GM21529 (cell line): ENCODE results near the gene NKD1.
"Not testable (repeated sequence)": the region's sequence is repeated elsewhere in the genome, so short reads cannot be mapped to it uniquely, and the experiment has no call there.

Experiments used
- ATAC-seq: cut with Tn5 transposase; IDR thresholded peaks from one replicate; pipeline ENCODE4 v1.9.1; 2021; ENCODE audit not compliant: unreplicated experiment

The NKD1 gene

GRCh38 chr16:50548125-50548908, at the start of gene NKD1:
Gene NKD1, plus strand, starts transcription at chr16:50548396. Its CDS starts 158 bp downstream, at chr16:50548554.
- ATAC-seq = peak; percentile 87

GRCh38 chr16:50498431-50499155, 49.6 kb upstream of the NKD1 start:
- no peak for ATAC-seq

- no peak for ATAC-seq
Observed at GRCh38 chr16:50499254-50499653, 48.9 kb upstream of the NKD1 start.

GRCh38 chr16:50500171-50500874, 47.9 kb upstream of the NKD1 start:
- no peak for ATAC-seq

GRCh38 chr16:50501251-50501650, 46.9 kb upstream of the NKD1 start:
- no peak for ATAC-seq

GRCh38 chr16:50501986-50502615, 46.1 kb upstream of the NKD1 start:
- ATAC-seq = no peak

- no peak for ATAC-seq
Observed at GRCh38 chr16:50502616-50503011, 45.6 kb upstream of the NKD1 start.

- not testable (repeated sequence) for ATAC-seq
Observed at GRCh38 chr16:50503868-50504531, 44.2 kb upstream of the NKD1 start.

GRCh38 chr16:50505115-50505514, 43.1 kb upstream of the NKD1 start:
- ATAC-seq = no peak

GRCh38 chr16:50505714-50506542, 42.3 kb upstream of the NKD1 start:
- ATAC-seq = no peak

GRCh38 chr16:50506543-50506937, 41.7 kb upstream of the NKD1 start:
- ATAC-seq = no peak

- no peak for ATAC-seq
Observed at GRCh38 chr16:50507397-50507796, 40.8 kb upstream of the NKD1 start.

GRCh38 chr16:50509521-50510341, 38.5 kb upstream of the NKD1 start:
- ATAC-seq = no peak

GRCh38 chr16:50515218-50515617, 33.0 kb upstream of the NKD1 start:
- no peak for ATAC-seq

GRCh38 chr16:50516401-50516800, 31.8 kb upstream of the NKD1 start:
- no peak for ATAC-seq

GRCh38 chr16:50516890-50517289, 31.3 kb upstream of the NKD1 start:
- ATAC-seq = no peak

GRCh38 chr16:50517450-50518252, 30.5 kb upstream of the NKD1 start:
- ATAC-seq = no peak

- ATAC-seq = no peak
Observed at GRCh38 chr16:50519001-50519400, 29.2 kb upstream of the NKD1 start.
